G401 (cell line): ENCODE results near the gene EPHB2. TPM values are rescaled to one million over a fixed set of nuclear protein-coding genes. Genes with fewer than 3 reads are reported as not detected.
A peak's percentile ranks its signal among the peaks of the same experiment; 100 is the strongest.

Source experiments
- DNase-seq: peaks from one replicate; pipeline ENCODE4 v3.0.0-alpha.2; 2015; ENCODE audit warnings: low spot score
- in situ Hi-C: cut with HindIII; loops from 2 replicates; pipeline ENCODE4 v1.10.0; 2016; ENCODE audit warnings: low sequenced_read_pairs, mixed read lengths
- total RNA-seq: library from RNA; depleted of rRNA; stranded (reverse); fragments of >200 nt; shearing (Covaris generic); gene quantifications from 2 replicates; pipeline ENCODE4 v1.2.3, GENCODE V29; 2014

Gene EPHB2
- total RNA-seq, 1 experiment from 2014 or later: 0.14 TPM

GRCh38 chr1:22913421-22914141 lies 202.9 kb downstream of the EPHB2 start:
- DNase-seq: no peak
- in situ Hi-C loops: no loop called here

GRCh38 chr1:22914156-22914555 lies 203.5 kb downstream of the EPHB2 start:
- in situ Hi-C loops: no loop called here
- no peak for DNase-seq

GRCh38 chr1:22914633-22915217 lies 204.1 kb downstream of the EPHB2 start:
- no peak for DNase-seq
- in situ Hi-C loops: no loop called here

GRCh38 chr1:22915231-22915630 lies 204.6 kb downstream of the EPHB2 start:
- in situ Hi-C loops: no loop called here
- no peak for DNase-seq

- in situ Hi-C loops: no loop called here
- peak; percentile 42 for DNase-seq
Observed at GRCh38 chr1:22915816-22916470, 205.3 kb downstream of the EPHB2 start.

- DNase-seq: peak; percentile 28
- in situ Hi-C loops: no loop called here
Observed at GRCh38 chr1:22916471-22916820, 205.8 kb downstream of the EPHB2 start.

GRCh38 chr1:22917989-22918388 lies 207.3 kb downstream of the EPHB2 start:
- in situ Hi-C loops: no loop called here
- no peak for DNase-seq

GRCh38 chr1:22918644-22919043 lies 208.0 kb downstream of the EPHB2 start:
- no peak for DNase-seq
- in situ Hi-C loops: no loop called here

GRCh38 chr1:22919341-22920025 lies 208.8 kb downstream of the EPHB2 start:
- in situ Hi-C loops: no loop called here
- no peak for DNase-seq

- in situ Hi-C loops: no loop called here
- no peak for DNase-seq
Observed at GRCh38 chr1:22920026-22920733, 209.5 kb downstream of the EPHB2 start.

GRCh38 chr1:22920734-22921451 lies 210.3 kb downstream of the EPHB2 start:
- DNase-seq: no peak
- in situ Hi-C loops: no loop called here

GRCh38 chr1:22921452-22922126 lies 210.9 kb downstream of the EPHB2 start:
- DNase-seq: no peak
- in situ Hi-C loops: no loop called here

- in situ Hi-C loops: no loop called here
- DNase-seq: no peak
Observed at GRCh38 chr1:22922640-22923039, 212.0 kb downstream of the EPHB2 start.

- DNase-seq: no peak
Observed at GRCh38 chr1:22925111-22925510, 214.5 kb downstream of the EPHB2 start.

GRCh38 chr1:22930240-22930912 lies 219.7 kb downstream of the EPHB2 start:
- peak; percentile 12 for DNase-seq
- in situ Hi-C loops: no loop called here

More at GRCh38 chr1:22925111-22925510, 214.5 kb downstream of the EPHB2 start:
- in situ Hi-C loops: no loop called here

- DNase-seq: no peak
- in situ Hi-C loops: no loop called here
Observed at GRCh38 chr1:22932803-22933470, 222.3 kb downstream of the EPHB2 start.

- in situ Hi-C loops: no loop called here
- no peak for DNase-seq
Observed at GRCh38 chr1:22935433-22935832, 224.8 kb downstream of the EPHB2 start.
